Breast epithelium (tissue), 4 donors: Measurements from ENCODE around the gene WWOX. TPM values are rescaled to one million over a fixed set of nuclear protein-coding genes. Genes with fewer than 3 reads are reported as not detected.

Source experiments
- DNase-seq, 2 donors: peaks; one replicate each; pipeline ENCODE4 v3.0.0-alpha.2; 2019; ENCODE audit warnings: low spot score in 2 of 2
- H3K27ac ChIP-seq, 2 donors: fragments of 200-600 bp; sonication (generic) in 1 of 2; one replicate each; pipeline ENCODE4 v1.5.1; 2016 to 2019; ENCODE audit warnings: mild to moderate bottlenecking in 1 of 2
- H3K27me3 ChIP-seq, 2 donors: fragments of 200-600 bp; sonication (generic) in 1 of 2; one replicate each; pipeline versions ENCODE4 v1.5.1 to v1.6.0; 2017 to 2019; ENCODE audit warnings: control low read depth in 1 of 2, mild to moderate bottlenecking in 1 of 2
- H3K36me3 ChIP-seq: fragments of 200-600 bp; one replicate; pipeline ENCODE4 v1.5.1; 2019
- H3K4me1 ChIP-seq, 2 donors: fragments of 200-600 bp; sonication (generic); one replicate each; pipeline ENCODE4 v1.5.1; 2016 to 2019; ENCODE audit warnings: control low read depth in 1 of 2
- H3K4me3 ChIP-seq, 3 donors: fragments of 200-600 bp; sonication (generic); 1 replicate in 2 of 3; 2 replicates in 1 of 3; pipeline ENCODE4 v1.5.1; 2016 to 2019; ENCODE audit warnings: mild to moderate bottlenecking in 3 of 3, moderate library complexity in 2 of 3
- H3K9me3 ChIP-seq, 2 donors: fragments of 200-600 bp; sonication (generic) in 1 of 2; one replicate each; pipeline ENCODE4 v1.5.1; 2016 to 2019; ENCODE audit warnings: control low read depth in 1 of 2
- POLR2A ChIP-seq: fragments of 450-650 bp; IDR thresholded peaks from one replicate; pipeline ENCODE4 v1.6.1; 2016; ENCODE audit warnings: antibody characterized with exemption, mild to moderate bottlenecking, moderate library complexity
- POLR2AphosphoS5 ChIP-seq, 3 donors: sonication (generic); formaldehyde crosslinking; IDR thresholded peaks; one replicate each; pipeline ENCODE4 v1.6.1; 2017; ENCODE audit warnings: antibody characterized with exemption in 3 of 3
- intact Hi-C: fragments of 100-400 bp; cut with DNase I; formaldehyde crosslinking; loops from one replicate; pipeline ENCODE4 v1.15.1; 2023; ENCODE audit warnings: low total_unique reads
- total RNA-seq, 3 donors: library from RNA; depleted of rRNA; stranded (reverse); fragments of >200 nt; gene quantifications; one replicate each; pipeline ENCODE4 v1.1.0, GENCODE V29; 2016
- TF ChIP-seq, protein P1 (sequence below), 3 donors: fragments of 450-650 bp; IDR thresholded peaks; one replicate each; pipeline ENCODE4 v1.5.1; 2016 to 2017; ENCODE audit warnings: antibody characterized with exemption in 3 of 3, mild to moderate bottlenecking in 3 of 3, moderate library complexity in 3 of 3

WWOX gene
- total RNA-seq, 3 donors from 2014 or later: 42.9 to 73.6 (median 43.4) TPM

DNA sequence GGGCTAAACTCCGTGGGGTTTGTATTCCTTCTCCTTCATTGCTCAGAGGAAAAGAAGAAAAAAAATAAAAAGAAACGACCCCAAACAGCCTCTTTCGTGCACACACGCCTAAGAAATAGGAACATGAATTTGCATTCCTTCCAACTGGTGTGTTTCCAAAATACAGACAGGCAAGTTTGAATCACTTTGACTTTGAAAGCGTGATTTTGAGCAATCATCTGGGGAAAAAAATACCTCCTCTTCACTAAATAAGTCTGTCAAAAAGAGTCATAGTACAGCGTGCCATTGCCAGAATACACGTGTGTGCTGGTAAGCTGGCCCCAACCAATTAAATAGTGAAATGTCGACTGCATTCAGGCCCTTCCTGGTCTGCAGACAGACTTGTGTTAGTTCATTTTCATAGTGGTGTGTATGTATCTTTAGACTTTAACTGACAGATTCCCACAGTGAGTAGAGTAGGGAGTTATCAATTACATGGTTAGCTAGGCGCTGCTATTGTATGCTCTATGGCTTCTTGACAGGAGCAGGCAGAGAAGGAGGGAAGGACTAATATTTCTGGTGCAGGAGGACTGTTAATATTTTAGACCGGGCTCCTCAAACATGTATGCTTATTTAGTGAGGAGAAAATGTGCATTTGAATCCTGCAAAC lies 882.8 kb downstream of the WWOX start:
- Histone ChIP-seq H3K27ac (no peak overlapping the region), H3K4me1 (no peaks in the 10 kb centered on the region), H3K36me3 (no peaks in the 10 kb centered on the region), H3K4me3 (no peak overlapping the region), H3K27me3 (no peaks in the 10 kb centered on the region), H3K9me3 (peaks cover 0 to 3% of the 10 kb centered on the region in 2 donors)
- intact Hi-C loops: no loop called here
- DNase-seq: no peak
- TF ChIP-seq POLR2AphosphoS5 (IDR thresholded peaks at IDR 0.05): no peak
- no peak for TF ChIP-seq POLR2A
- TF ChIP-seq, protein P1, sequence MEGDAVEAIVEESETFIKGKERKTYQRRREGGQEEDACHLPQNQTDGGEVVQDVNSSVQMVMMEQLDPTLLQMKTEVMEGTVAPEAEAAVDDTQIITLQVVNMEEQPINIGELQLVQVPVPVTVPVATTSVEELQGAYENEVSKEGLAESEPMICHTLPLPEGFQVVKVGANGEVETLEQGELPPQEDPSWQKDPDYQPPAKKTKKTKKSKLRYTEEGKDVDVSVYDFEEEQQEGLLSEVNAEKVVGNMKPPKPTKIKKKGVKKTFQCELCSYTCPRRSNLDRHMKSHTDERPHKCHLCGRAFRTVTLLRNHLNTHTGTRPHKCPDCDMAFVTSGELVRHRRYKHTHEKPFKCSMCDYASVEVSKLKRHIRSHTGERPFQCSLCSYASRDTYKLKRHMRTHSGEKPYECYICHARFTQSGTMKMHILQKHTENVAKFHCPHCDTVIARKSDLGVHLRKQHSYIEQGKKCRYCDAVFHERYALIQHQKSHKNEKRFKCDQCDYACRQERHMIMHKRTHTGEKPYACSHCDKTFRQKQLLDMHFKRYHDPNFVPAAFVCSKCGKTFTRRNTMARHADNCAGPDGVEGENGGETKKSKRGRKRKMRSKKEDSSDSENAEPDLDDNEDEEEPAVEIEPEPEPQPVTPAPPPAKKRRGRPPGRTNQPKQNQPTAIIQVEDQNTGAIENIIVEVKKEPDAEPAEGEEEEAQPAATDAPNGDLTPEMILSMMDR (IDR thresholded peaks at IDR 0.05): no peak

DNA sequence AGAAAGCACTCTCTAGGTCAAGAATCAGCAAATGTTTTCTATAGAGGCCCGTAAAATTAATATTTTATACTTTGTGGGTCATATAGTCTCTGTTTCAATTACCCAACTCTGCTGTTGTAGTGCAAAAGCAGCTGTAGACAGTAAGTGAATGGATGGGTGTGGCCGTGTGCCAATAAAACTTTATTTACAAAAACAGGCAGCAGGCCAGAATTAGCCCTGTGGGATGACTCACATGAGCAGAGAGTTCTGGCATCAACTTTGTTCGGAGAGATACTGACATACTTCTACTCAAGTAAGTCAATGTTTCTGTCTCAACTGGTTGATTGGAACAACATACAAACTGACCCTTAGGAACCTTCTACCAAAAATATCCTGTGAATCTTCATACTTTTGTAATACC lies 884.9 kb downstream of the WWOX start:
- Histone ChIP-seq H3K4me3 (no peak overlapping the region), H3K4me1 (no peaks in the 10 kb centered on the region), H3K27ac (no peak overlapping the region), H3K27me3 (no peaks in the 10 kb centered on the region), H3K9me3 (peaks cover 0 to 3% of the 10 kb centered on the region in 2 donors), H3K36me3 (no peaks in the 10 kb centered on the region)
- TF ChIP-seq POLR2AphosphoS5 (IDR thresholded peaks at IDR 0.05) (no peak), POLR2A (no peak)
- TF ChIP-seq, protein P1 (IDR thresholded peaks at IDR 0.05): no peak
- no peak for DNase-seq
- intact Hi-C loops: no loop called here

DNA sequence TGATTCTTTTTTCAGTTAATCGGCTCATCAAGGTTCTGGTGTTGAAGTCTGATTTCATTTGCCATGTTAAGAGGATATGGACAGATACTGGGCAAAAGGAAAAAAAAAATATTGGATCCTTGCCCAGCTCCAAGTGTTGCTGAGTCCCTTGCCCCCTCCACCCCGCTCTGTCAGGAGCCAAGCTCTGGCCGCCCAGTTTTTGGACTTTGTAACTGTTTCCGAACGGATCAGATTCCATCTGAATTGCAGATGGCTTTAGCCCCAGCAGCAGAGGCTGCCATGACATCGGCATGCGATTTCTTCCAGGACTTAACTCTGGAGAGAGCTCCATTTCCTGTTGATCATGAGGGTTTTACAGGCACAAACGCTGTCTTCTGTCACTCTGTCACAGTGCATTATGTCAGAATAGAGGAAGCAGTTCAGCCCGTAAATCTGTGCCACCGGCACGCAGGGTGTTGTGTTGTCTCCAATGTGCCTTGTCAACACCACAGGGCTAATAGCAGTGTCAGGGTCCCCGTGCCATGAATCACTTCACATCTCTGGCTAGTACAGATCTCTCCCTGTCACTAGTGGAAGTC lies 885.5 kb downstream of the WWOX start:
- no peaks in the 10 kb centered on the region for H3K4me1 ChIP-seq
- TF ChIP-seq POLR2A (no peak), POLR2AphosphoS5 (IDR thresholded peaks at IDR 0.05) (no peak)
- TF ChIP-seq, protein P1 (IDR thresholded peaks at IDR 0.05): no peak
- peak overlapping the region; percentile 25 to 71 for H3K27ac ChIP-seq
- no peak for DNase-seq
- intact Hi-C loops: no loop called here
- peaks cover 0 to 3% of the 10 kb centered on the region in 2 donors for H3K9me3 ChIP-seq
- no peaks in the 10 kb centered on the region for H3K27me3 ChIP-seq
- no peak overlapping the region for H3K4me3 ChIP-seq
- H3K36me3 ChIP-seq: no peaks in the 10 kb centered on the region

DNA sequence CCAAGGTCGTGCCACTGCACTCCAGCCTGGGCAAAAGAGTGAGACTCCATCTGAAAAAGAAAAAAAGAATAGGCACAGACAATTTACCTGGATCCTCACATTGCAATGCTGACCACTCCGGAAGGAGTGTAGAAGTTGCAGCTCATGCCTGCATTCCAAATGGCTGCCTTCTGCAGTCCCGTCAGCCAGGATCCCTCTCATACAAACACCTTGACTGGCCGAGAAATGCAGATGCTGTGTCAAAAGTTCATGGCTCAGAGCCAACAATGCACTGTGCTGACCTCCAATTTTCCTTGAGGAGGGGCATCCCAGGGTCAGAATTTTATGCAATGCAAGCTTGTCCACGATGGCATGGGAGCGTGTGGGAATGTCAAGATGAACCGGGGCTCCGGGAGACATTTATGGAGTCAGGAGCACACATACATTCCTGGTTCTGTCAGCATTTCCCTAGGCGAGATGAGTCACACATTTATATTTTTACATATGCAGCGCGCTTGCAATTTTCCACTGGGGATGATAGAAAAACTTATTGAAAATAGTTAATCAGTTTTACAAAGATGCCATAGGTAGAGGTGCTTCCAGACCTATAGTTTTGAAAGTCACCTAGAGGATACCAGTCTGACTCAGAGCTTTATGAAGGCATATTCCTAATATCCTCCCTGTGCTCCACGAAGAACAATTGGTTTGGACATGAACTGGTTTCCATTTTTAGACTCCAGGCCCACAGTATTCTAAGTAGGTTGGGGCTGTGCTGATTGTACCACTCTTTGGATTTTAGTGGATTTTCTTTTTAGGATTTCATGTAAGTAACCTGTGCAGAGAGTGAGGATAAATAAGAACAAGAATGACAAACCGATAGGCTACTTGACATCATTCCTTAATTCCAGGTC lies 886.5 kb downstream of the WWOX start:
- Histone ChIP-seq H3K9me3 (peaks cover 0 to 3% of the 10 kb centered on the region in 2 donors), H3K27ac (peak overlapping the region; percentile 71 to 81), H3K27me3 (no peaks in the 10 kb centered on the region), H3K4me1 (peaks cover 0 to 4% of the 10 kb centered on the region in 2 donors), H3K4me3 (no peak overlapping the region), H3K36me3 (no peaks in the 10 kb centered on the region)
- DNase-seq: no peak
- intact Hi-C loops: no loop called here
- TF ChIP-seq POLR2AphosphoS5 (IDR thresholded peaks at IDR 0.05): no peak
- TF ChIP-seq, protein P1 (IDR thresholded peaks at IDR 0.05): no peak
- TF ChIP-seq POLR2A: no peak
